ENCODE measurements around the gene DSTYK. TPM values are rescaled to one million over a fixed set of nuclear protein-coding genes. Genes with fewer than 3 reads are reported as not detected.

Gene DSTYK
- total and polyA plus RNA-seq, 11 donors, result 3.2 to 10.1 (median 6.3) TPM

GRCh38 chr1:205102404-205102803 is 109.1 kb downstream of the DSTYK start:
- H3K4me1 ChIP-seq, result no peaks in the 10 kb centered on the region
- no peak for TF ChIP-seq POLR2A (IDR thresholded peaks at IDR 0.05)
- TF ChIP-seq, protein P1, sequence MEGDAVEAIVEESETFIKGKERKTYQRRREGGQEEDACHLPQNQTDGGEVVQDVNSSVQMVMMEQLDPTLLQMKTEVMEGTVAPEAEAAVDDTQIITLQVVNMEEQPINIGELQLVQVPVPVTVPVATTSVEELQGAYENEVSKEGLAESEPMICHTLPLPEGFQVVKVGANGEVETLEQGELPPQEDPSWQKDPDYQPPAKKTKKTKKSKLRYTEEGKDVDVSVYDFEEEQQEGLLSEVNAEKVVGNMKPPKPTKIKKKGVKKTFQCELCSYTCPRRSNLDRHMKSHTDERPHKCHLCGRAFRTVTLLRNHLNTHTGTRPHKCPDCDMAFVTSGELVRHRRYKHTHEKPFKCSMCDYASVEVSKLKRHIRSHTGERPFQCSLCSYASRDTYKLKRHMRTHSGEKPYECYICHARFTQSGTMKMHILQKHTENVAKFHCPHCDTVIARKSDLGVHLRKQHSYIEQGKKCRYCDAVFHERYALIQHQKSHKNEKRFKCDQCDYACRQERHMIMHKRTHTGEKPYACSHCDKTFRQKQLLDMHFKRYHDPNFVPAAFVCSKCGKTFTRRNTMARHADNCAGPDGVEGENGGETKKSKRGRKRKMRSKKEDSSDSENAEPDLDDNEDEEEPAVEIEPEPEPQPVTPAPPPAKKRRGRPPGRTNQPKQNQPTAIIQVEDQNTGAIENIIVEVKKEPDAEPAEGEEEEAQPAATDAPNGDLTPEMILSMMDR (IDR thresholded peaks at IDR 0.05), result no peak
- H3K27ac ChIP-seq, result no peak overlapping the region
- peaks cover 0 to 100% (median 96%) of the 10 kb centered on the region in 9 donors for H3K36me3 ChIP-seq
- intact Hi-C loops (cut with DNase I), result no loop called here
- no peak for DNase-seq
- no peaks in the 10 kb centered on the region for H3K9me3 ChIP-seq
- H3K27me3 ChIP-seq, result no peaks in the 10 kb centered on the region
- H3K4me3 ChIP-seq, result no peak overlapping the region
- 98 to 100% (median 99%) methylated on average over 3 of the region's 3 CpGs for WGBS, 4 donors
- no peak for ATAC-seq

DNA sequence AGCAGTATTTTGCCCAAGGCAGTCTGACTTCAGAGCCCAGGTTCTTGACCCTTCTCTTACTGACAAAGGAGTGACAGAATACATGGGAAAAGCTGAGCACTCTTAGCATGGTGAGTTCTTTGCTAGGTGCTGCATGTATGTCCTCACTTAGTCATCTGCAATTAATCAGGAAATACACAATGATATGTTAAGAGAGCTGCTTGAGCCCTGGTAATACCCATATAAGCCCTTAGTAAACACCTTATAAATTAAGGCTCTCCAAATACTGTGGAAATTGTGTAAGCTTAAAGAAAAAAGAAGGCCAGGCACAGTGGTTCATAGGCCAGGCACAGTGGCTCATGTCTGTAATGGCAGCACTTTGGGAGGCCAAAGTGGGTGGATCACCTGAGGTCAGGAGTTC is 113.3 kb downstream of the DSTYK start:
- H3K27me3 ChIP-seq, result no peaks in the 10 kb centered on the region
- intact Hi-C loops (cut with DNase I), result loop anchor here in 1 of 10 donors (10.0 kb wide), 1 partner anchor 553 kb away; no protein-coding TSS in a partner anchor
- peaks cover 0 to 99% (median 98%) of the 10 kb centered on the region in 9 donors for H3K36me3 ChIP-seq
- no peak overlapping the region for H3K4me3 ChIP-seq
- ATAC-seq (no peak), DNase-seq (no peak)
- TF ChIP-seq, protein P1 (IDR thresholded peaks at IDR 0.05), result no peak
- TF ChIP-seq POLR2A (IDR thresholded peaks at IDR 0.05), result no peak
- H3K4me1 ChIP-seq, result no peaks in the 10 kb centered on the region
- H3K27ac ChIP-seq, result no peak overlapping the region
- no peaks in the 10 kb centered on the region for H3K9me3 ChIP-seq

DNA sequence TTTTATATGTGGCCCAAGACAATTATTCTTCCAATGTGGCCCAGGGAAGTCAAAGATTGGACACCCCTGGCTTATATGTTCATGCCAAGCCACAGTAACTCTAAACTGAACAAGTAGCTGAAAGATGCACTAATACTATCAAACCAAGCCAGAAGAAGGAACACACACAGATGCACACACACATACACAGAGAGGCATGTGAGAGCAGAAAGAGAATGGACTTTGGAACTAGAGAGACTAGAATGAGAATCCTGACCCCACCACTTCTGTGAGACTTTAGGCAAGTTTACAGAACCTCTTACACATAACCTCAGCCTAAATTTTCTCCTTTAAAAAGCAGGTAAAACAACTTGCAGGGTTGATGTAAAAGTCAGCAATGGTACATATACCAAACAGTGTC is 116.1 kb downstream of the DSTYK start:
- TF ChIP-seq, protein P1 (IDR thresholded peaks at IDR 0.05), result no peak
- TF ChIP-seq POLR2A (IDR thresholded peaks at IDR 0.05), result no peak
- DNase-seq (no peak), ATAC-seq (no peak)
- intact Hi-C loops (cut with DNase I), result loop anchor here in 1 of 10 donors (10.0 kb wide), 1 partner anchor 551 kb away; no protein-coding TSS in a partner anchor
- H3K4me1 ChIP-seq, result no peaks in the 10 kb centered on the region
- no peak overlapping the region for H3K4me3 ChIP-seq
- H3K9me3 ChIP-seq, result no peaks in the 10 kb centered on the region
- no peaks in the 10 kb centered on the region for H3K27me3 ChIP-seq
- H3K36me3 ChIP-seq, result peaks cover 0 to 98% (median 95%) of the 10 kb centered on the region in 9 donors
- H3K27ac ChIP-seq, result no peak overlapping the region

Other genes with a start within 250 kb of the DSTYK start
- 1 to 10 TPM in 1 of 9 donors, under 1 TPM in 5, not detected in 3; 0.04 to 2.4 (median 0.19) TPM for gene CNTN2, start 168.5 kb downstream of the DSTYK start, total RNA-seq
- under 1 TPM; 0.06 to 0.84 TPM for gene CNTN2, start 168.5 kb downstream of the DSTYK start, polyA plus RNA-seq
- 1 to 10 TPM; 1.3 to 3.8 (median 2.3) TPM for gene TMEM81, start 127.2 kb downstream of the DSTYK start, total RNA-seq
- gene TMEM81, start 127.2 kb downstream of the DSTYK start, polyA plus RNA-seq, result 1 to 10 TPM; 3.0 to 3.3 TPM
- 10 to 100 TPM in 5 of 9 donors, 1 to 10 TPM in 4; 8.4 to 12.1 (median 10.1) TPM for gene RBBP5, start 89.7 kb downstream of the DSTYK start, total RNA-seq
- 1 to 10 TPM; 3.8 to 8.2 TPM for gene RBBP5, start 89.7 kb downstream of the DSTYK start, polyA plus RNA-seq
- 1 to 10 TPM in 8 of 9 donors, under 1 TPM in 1; 0.97 to 5.1 (median 2.1) TPM for gene TMCC2, start 16.2 kb upstream of the DSTYK start, total RNA-seq
- gene TMCC2, start 16.2 kb upstream of the DSTYK start, polyA plus RNA-seq, result 1 to 10 TPM; 1.4 to 2.0 TPM
- 1 to 10 TPM in 3 of 9 donors, under 1 TPM in 6; 0.25 to 2.6 (median 0.82) TPM for gene NUAK2, start 110.0 kb upstream of the DSTYK start, total RNA-seq
- gene NUAK2, start 110.0 kb upstream of the DSTYK start, polyA plus RNA-seq, result under 1 TPM; 0.46 to 0.50 TPM
- gene KLHDC8A, start 145.2 kb upstream of the DSTYK start, total RNA-seq, result under 1 TPM in 2 of 9 donors, not detected in 7; 0.14 to 0.18 TPM
- under 1 TPM in 1 of 2 donors, not detected in 1; 0.30 TPM for gene KLHDC8A, start 145.2 kb upstream of the DSTYK start, polyA plus RNA-seq
- gene LEMD1, start 210.4 kb upstream of the DSTYK start, total RNA-seq, result 1 to 10 TPM in 1 of 9 donors, not detected in 8; 2.5 TPM
- gene LEMD1, start 210.4 kb upstream of the DSTYK start, polyA plus RNA-seq, result not detected
- gene BLACAT1, start 244.3 kb upstream of the DSTYK start, total RNA-seq, result under 1 TPM in 1 of 9 donors, not detected in 8; 0.27 TPM
- not detected for gene BLACAT1, start 244.3 kb upstream of the DSTYK start, polyA plus RNA-seq

All from heart left ventricle (tissue), 16 donors.